ENCODE measurements around the gene CDK10.

- TF ChIP-seq, protein P1, sequence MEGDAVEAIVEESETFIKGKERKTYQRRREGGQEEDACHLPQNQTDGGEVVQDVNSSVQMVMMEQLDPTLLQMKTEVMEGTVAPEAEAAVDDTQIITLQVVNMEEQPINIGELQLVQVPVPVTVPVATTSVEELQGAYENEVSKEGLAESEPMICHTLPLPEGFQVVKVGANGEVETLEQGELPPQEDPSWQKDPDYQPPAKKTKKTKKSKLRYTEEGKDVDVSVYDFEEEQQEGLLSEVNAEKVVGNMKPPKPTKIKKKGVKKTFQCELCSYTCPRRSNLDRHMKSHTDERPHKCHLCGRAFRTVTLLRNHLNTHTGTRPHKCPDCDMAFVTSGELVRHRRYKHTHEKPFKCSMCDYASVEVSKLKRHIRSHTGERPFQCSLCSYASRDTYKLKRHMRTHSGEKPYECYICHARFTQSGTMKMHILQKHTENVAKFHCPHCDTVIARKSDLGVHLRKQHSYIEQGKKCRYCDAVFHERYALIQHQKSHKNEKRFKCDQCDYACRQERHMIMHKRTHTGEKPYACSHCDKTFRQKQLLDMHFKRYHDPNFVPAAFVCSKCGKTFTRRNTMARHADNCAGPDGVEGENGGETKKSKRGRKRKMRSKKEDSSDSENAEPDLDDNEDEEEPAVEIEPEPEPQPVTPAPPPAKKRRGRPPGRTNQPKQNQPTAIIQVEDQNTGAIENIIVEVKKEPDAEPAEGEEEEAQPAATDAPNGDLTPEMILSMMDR (IDR thresholded peaks at IDR 0.05; ENCODE audit: low read depth, low read length, poor library complexity, severe bottlenecking) = no peak
- TF ChIP-seq EZH2phosphoT487 (IDR thresholded peaks at IDR 0.05; ENCODE audit: borderline replicate concordance, low read length) = no peak
These were observed 41.1 kb downstream of the CDK10 start for GRCh38 chr16:89727406-89728120.
